ENCODE data around the gene ELMO1.

GRCh38 chr7:36884910-36885309 is 563.8 kb downstream of the ELMO1 start:
- TF ChIP-seq CTCF (IDR thresholded peaks at IDR 0.05; ENCODE audit: poor library complexity), result no peak
- no peak for TF ChIP-seq EZH2phosphoT487 (IDR thresholded peaks at IDR 0.05; ENCODE audit: low read depth, severe bottlenecking, unreplicated experiment)
- TF ChIP-seq EZH2 (IDR thresholded peaks at IDR 0.05; ENCODE audit: borderline replicate concordance), result no peak

All from hepatocyte (in vitro differentiated cells).